Endothelial cell of umbilical vein (primary cell): ENCODE measurements around the gene LDHB. TPM values are rescaled to one million over a fixed set of nuclear protein-coding genes. Genes with fewer than 3 reads are reported as not detected.

ENCODE experiments used
- BruUV-seq: library from RNA; stranded (reverse); fragments of 400-500 nt; replicated peaks from 2 replicates; lab custom pipeline; 2021; lab: Mats Ljungman, UMichigan
- CTCF ChIA-PET: fragments of 300-600, 350-600 bp; sonication (Branson Sonifier 250); formaldehyde crosslinking; loops from one replicate; lab custom pipeline; 2021; ENCODE audit warnings: antibody characterized with exemption, inconsistent platforms; lab: Charles Lee
- POLR2A ChIA-PET: fragments of 300-600, 350-600 bp; sonication (Branson Sonifier 250); formaldehyde crosslinking; loops from one replicate; lab custom pipeline; 2021; ENCODE audit warnings: antibody characterized with exemption, inconsistent platforms; lab: Charles Lee
- DNase-seq: peaks from one replicate; pipeline ENCODE4 v3.0.0-alpha.2; 2011; ENCODE audit warnings: low read depth, low spot score
- FAIRE-seq: peaks from 2 replicates; lab custom pipeline; 2011; peaks lifted over from hg19 to GRCh38; lab: Jason Lieb, UNC
- H2AFZ ChIP-seq: 2 replicates; pipeline ENCODE4 v1.6.0; 2012; ENCODE audit warnings: low read depth, low read length, control low read depth, inconsistent platforms
- H3K27ac ChIP-seq: 2 replicates; pipeline ENCODE4 v1.5.1; 2011; ENCODE audit warnings: low read depth, mild to moderate bottlenecking, control low read depth, low read length, moderate library complexity; ENCODE audit not compliant: insufficient read depth
- H3K27me3 ChIP-seq, 2 experiments: 2 replicates each; pipeline versions ENCODE4 v1.6.0 to v1.6.1; 2011; ENCODE audit warnings: low read length in 2 of 2, mixed read lengths in 1 of 2; ENCODE audit not compliant: control insufficient read depth in 2 of 2, insufficient read depth in 2 of 2
- H3K36me3 ChIP-seq, 2 experiments: 2 replicates in 1 of 2; 3 replicates in 1 of 2; pipeline ENCODE4 v1.5.1; 2011; ENCODE audit warnings: low read length in 2 of 2, mild to moderate bottlenecking in 1 of 2, moderate library complexity in 1 of 2; ENCODE audit not compliant: control insufficient read depth in 2 of 2, insufficient read depth in 2 of 2; ENCODE audit errors: extremely low read depth in 1 of 2
- H3K4me1 ChIP-seq: 3 replicates; pipeline ENCODE4 v1.5.1; 2011; ENCODE audit warnings: mild to moderate bottlenecking, low read length; ENCODE audit not compliant: control insufficient read depth, insufficient read depth; ENCODE audit errors: extremely low read depth
- H3K4me2 ChIP-seq: 2 replicates; pipeline ENCODE4 v1.6.1; 2011; ENCODE audit warnings: low read length, control low read depth, mixed read lengths; ENCODE audit not compliant: insufficient read depth
- H3K4me3 ChIP-seq, 3 experiments: fragments of 200-600 bp in 1 of 3; sonication (generic), shearing (Covaris generic) in 1 of 3; replicated peaks in 1 of 3; 2 replicates each; pipeline ENCODE4 v1.5.1; 2011 to 2016; ENCODE audit warnings: control low read depth in 3 of 3, low read length in 3 of 3, mild to moderate bottlenecking in 2 of 3, inconsistent platforms in 1 of 3, low read depth in 1 of 3, moderate library complexity in 1 of 3; ENCODE audit not compliant: insufficient read depth in 1 of 3
- H3K79me2 ChIP-seq: 2 replicates; pipeline ENCODE4 v1.6.0; 2012; ENCODE audit warnings: low read length, inconsistent platforms; ENCODE audit not compliant: control insufficient read depth, insufficient read depth
- H3K9ac ChIP-seq: replicated peaks from 2 replicates; pipeline ENCODE3; 2011; ENCODE audit warnings: low read length, control low read depth; ENCODE audit not compliant: insufficient read depth; ENCODE audit errors: extremely low read depth
- H3K9me1 ChIP-seq: replicated peaks from 3 replicates; pipeline ENCODE4 v1.6.0; 2011; ENCODE audit warnings: mild to moderate bottlenecking, low read length; ENCODE audit not compliant: control insufficient read depth, insufficient read depth; ENCODE audit errors: extremely low read depth
- H3K9me3 ChIP-seq: replicated peaks from 2 replicates; pipeline ENCODE4 v1.5.1; 2012; ENCODE audit warnings: low read length, inconsistent platforms; ENCODE audit not compliant: control insufficient read depth, insufficient read depth
- H4K20me1 ChIP-seq: replicated peaks from 2 replicates; pipeline ENCODE3; 2011; ENCODE audit warnings: mild to moderate bottlenecking, low read length; ENCODE audit not compliant: control insufficient read depth, insufficient read depth; ENCODE audit errors: extremely low read depth
- CTCF ChIP-seq, 2 donors: IDR thresholded peaks; 1 replicate in 1 of 2; 2 replicates in 1 of 2; pipeline ENCODE4 v1.5.1; 2011; ENCODE audit warnings: low read length in 2 of 2, mild to moderate bottlenecking in 2 of 2, moderate library complexity in 2 of 2, control low read depth in 1 of 2, inconsistent platforms in 1 of 2, low read depth in 1 of 2; ENCODE audit not compliant: insufficient read depth in 1 of 2; ENCODE audit errors: extremely low read depth in 1 of 2
- EZH2 ChIP-seq: IDR thresholded peaks from 2 replicates; pipeline ENCODE4 v1.6.1; 2012; ENCODE audit warnings: borderline replicate concordance, low read depth, mild to moderate bottlenecking, moderate library complexity, low read length, inconsistent platforms; ENCODE audit not compliant: severe bottlenecking
- FOS ChIP-seq: IDR thresholded peaks from 2 replicates; pipeline ENCODE4 v1.6.1; 2011; ENCODE audit warnings: mild to moderate bottlenecking, low read length, moderate library complexity, borderline replicate concordance; ENCODE audit not compliant: insufficient read depth
- GATA2 ChIP-seq: IDR thresholded peaks from 2 replicates; pipeline ENCODE4 v1.7.0; 2011; ENCODE audit warnings: low read depth, mild to moderate bottlenecking, moderate library complexity, mixed read lengths, low read length; ENCODE audit not compliant: insufficient read length, insufficient read depth
- JUN ChIP-seq: IDR thresholded peaks from 2 replicates; pipeline ENCODE4 v1.6.1; 2011; ENCODE audit warnings: borderline replicate concordance, low read depth; ENCODE audit not compliant: insufficient read length, insufficient read depth
- MAX ChIP-seq: IDR thresholded peaks from 2 replicates; pipeline ENCODE4 v1.6.1; 2011; ENCODE audit not compliant: insufficient read depth, insufficient read length
- MYC ChIP-seq: IDR thresholded peaks from one replicate; pipeline ENCODE4 v1.6.1; 2011; ENCODE audit warnings: mild to moderate bottlenecking, low read depth, low read length
- POLR2A ChIP-seq: IDR thresholded peaks from 2 replicates; pipeline ENCODE4 v1.6.1; 2012; ENCODE audit warnings: low read depth, mild to moderate bottlenecking, control low read depth, low read length
- POLR2AphosphoS5 ChIP-seq: IDR thresholded peaks from 2 replicates; pipeline ENCODE4 v1.6.1; 2012; ENCODE audit warnings: low read depth, mild to moderate bottlenecking, control low read depth, low read length, moderate library complexity; ENCODE audit not compliant: insufficient read depth
- dilution Hi-C: fragments of 300-500 bp; cut with MboI; formaldehyde crosslinking; loops from one replicate; pipeline ENCODE4 v1.15.0; 2019; ENCODE audit warnings: low sequenced_read_pairs; ENCODE audit not compliant: extremely low pct_ligation_motif_present
- intact Hi-C: fragments of 100-400 bp; cut with micrococcal nuclease; formaldehyde crosslinking; loops from one replicate; pipeline ENCODE4 v1.10.0; 2022
- polyA plus RNA-seq, 4 experiments: library from polyadenylated mRNA; depleted of rRNA in 3 of 4; stranded (reverse) in 3 of 4; unstranded in 1 of 4; fragments of >200 nt; gene quantifications; 2 replicates each; pipeline versions ENCODE4 v1.2.1 to v1.2.3, GENCODE V29; 2011 to 2012; ENCODE audit warnings: missing spikeins in 1 of 4
- total RNA-seq: library from RNA; stranded (reverse); gene quantifications from 2 replicates; pipeline ENCODE4 v1.2.3, GENCODE V29; 2021

The LDHB gene
- total and polyA plus RNA-seq, 2 donors (not counting 3 experiments of a cell fraction or from before 2014, with no cell fraction given), result 437 to 670 TPM

- Histone ChIP-seq H3K4me1 (no peaks in the 10 kb centered on the region), H3K27ac (no peak overlapping the region), H3K9me1 (no peaks in the 10 kb centered on the region), H2AFZ (no peak overlapping the region), H3K27me3 (no peaks in the 10 kb centered on the region), H3K9ac (no peak overlapping the region), H3K79me2 (no peaks in the 10 kb centered on the region), H3K4me2 (no peak overlapping the region), H4K20me1 (no peaks in the 10 kb centered on the region), H3K4me3 (no peak overlapping the region), H3K36me3 (no peaks in the 10 kb centered on the region), H3K9me3 (no peaks in the 10 kb centered on the region)
- DNase-seq (no peak), FAIRE-seq (no peak)
- no peak for TF ChIP-seq JUN
- no peak for TF ChIP-seq POLR2AphosphoS5
- TF ChIP-seq CTCF (IDR thresholded peaks at IDR 0.05; ENCODE audit: extremely low read depth in 1 of 2, insufficient read depth in 1 of 2, low read depth in 1 of 2, low read length in 2 of 2), result no peak
- TF ChIP-seq MYC, result no peak
- TF ChIP-seq MAX, result no peak
- no peak for TF ChIP-seq POLR2A
- TF ChIP-seq FOS, result no peak
- TF ChIP-seq EZH2, result no peak
- no peak for TF ChIP-seq GATA2
- ChIA-PET POLR2A (no interaction called here), CTCF (no interaction called here)
- dilution Hi-C loops, result no loop called here
- intact Hi-C loops, result no loop called here
- BruUV-seq, result no TSS peak
Observed at GRCh38 chr12:21690704-21691368, 33.2 kb upstream of the LDHB start.
